Kidney epithelial cell (primary cell): ENCODE data around the gene LYSMD1. TPM values are rescaled to one million over a fixed set of nuclear protein-coding genes. Genes with fewer than 3 reads are reported as not detected.

ENCODE experiments used
- DNase-seq: peaks from one replicate; pipeline ENCODE4 v3.0.0-alpha.2; 2010; ENCODE audit warnings: low read depth
- H3K27me3 ChIP-seq: 2 replicates; pipeline ENCODE4 v1.6.0; 2011; ENCODE audit warnings: low read length; ENCODE audit not compliant: control insufficient read depth, insufficient read depth
- H3K36me3 ChIP-seq: 2 replicates; pipeline ENCODE4 v1.5.1; 2011; ENCODE audit warnings: low read length; ENCODE audit not compliant: control insufficient read depth, insufficient read depth
- H3K4me3 ChIP-seq: 2 replicates; pipeline ENCODE4 v1.5.1; 2011; ENCODE audit warnings: low read depth, mild to moderate bottlenecking, control low read depth, low read length
- CTCF ChIP-seq: IDR thresholded peaks from 2 replicates; pipeline ENCODE4 v1.5.1; 2011; ENCODE audit warnings: mild to moderate bottlenecking, moderate library complexity, low read length, control low read depth, inconsistent platforms; ENCODE audit not compliant: insufficient read depth, poor library complexity, severe bottlenecking
- total RNA-seq: library from RNA; depleted of rRNA; stranded (reverse); fragments of >200 nt; gene quantifications from 2 replicates; pipeline ENCODE4 v1.2.3, GENCODE V29; 2015

Gene LYSMD1
- total RNA-seq, 1 donor from 2014 or later, result 8.1 TPM

- H3K36me3 ChIP-seq, result peaks cover 1% of the 10 kb centered on the region
- no peak for TF ChIP-seq CTCF
- DNase-seq, result no peak
Measured at GRCh38 chr1:151176514-151177045, 10.9 kb upstream of the LYSMD1 start.

GRCh38 chr1:151175863-151176262 lies 10.2 kb upstream of the LYSMD1 start, which contains the start of gene TMOD4:
Gene TMOD4 (minus strand): TSS chr1:151175981. CDS start chr1:151174875, 1,106 bp downstream.
- Histone ChIP-seq H3K4me3 (no peak within 1 kb of the TSS), H3K36me3 (peaks cover 1% of the 10 kb centered on the region), H3K27me3 (no peaks in the 10 kb centered on the region)
- peak; percentile 69 for TF ChIP-seq CTCF
- DNase-seq, result no peak

More at GRCh38 chr1:151176514-151177045, 10.9 kb upstream of the LYSMD1 start:
- H3K4me3 ChIP-seq, result no peak overlapping the region
- H3K27me3 ChIP-seq, result no peaks in the 10 kb centered on the region

GRCh38 chr1:151175041-151175741 lies 9.5 kb upstream of the LYSMD1 start:
- no peak for TF ChIP-seq CTCF
- Histone ChIP-seq H3K27me3 (no peaks in the 10 kb centered on the region), H3K4me3 (no peak overlapping the region), H3K36me3 (peaks cover 1% of the 10 kb centered on the region)
- DNase-seq, result no peak

- no peak for DNase-seq
- H3K4me3 ChIP-seq, result no peak overlapping the region
- peaks cover 1% of the 10 kb centered on the region for H3K36me3 ChIP-seq
- H3K27me3 ChIP-seq, result no peaks in the 10 kb centered on the region
- no peak for TF ChIP-seq CTCF
Measured at GRCh38 chr1:151171190-151171589, 5.5 kb upstream of the LYSMD1 start.

GRCh38 chr1:151167116-151167515 lies 1.4 kb upstream of the LYSMD1 start:
- DNase-seq, result no peak
- Histone ChIP-seq H3K36me3 (peaks cover 1% of the 10 kb centered on the region), H3K4me3 (peak overlapping the region; percentile 54), H3K27me3 (no peaks in the 10 kb centered on the region)
- no peak for TF ChIP-seq CTCF

GRCh38 chr1:151166505-151166956 lies 829 bp upstream of the LYSMD1 start:
- Histone ChIP-seq H3K4me3 (peak overlapping the region; percentile 54), H3K27me3 (no peaks in the 10 kb centered on the region), H3K36me3 (peaks cover 1% of the 10 kb centered on the region)
- no peak for TF ChIP-seq CTCF
- no peak for DNase-seq
